LNCaP clone FGC (cell line): ENCODE results near the gene ST6GALNAC3.

ENCODE experiments used
- DNase-seq: peaks from one replicate; pipeline ENCODE4 v3.0.0-alpha.2; 2011; ENCODE audit warnings: low read depth
- H3K4me3 ChIP-seq: 2 replicates; pipeline ENCODE4 v1.5.1; 2011; ENCODE audit warnings: mild to moderate bottlenecking, low read depth, low read length, control low read depth
- CTCF ChIP-seq: IDR thresholded peaks from 2 replicates; pipeline ENCODE4 v1.5.1; 2012; ENCODE audit warnings: mild to moderate bottlenecking; ENCODE audit not compliant: control insufficient read depth, insufficient read depth; ENCODE audit errors: extremely low read depth

ST6GALNAC3 gene

DNA sequence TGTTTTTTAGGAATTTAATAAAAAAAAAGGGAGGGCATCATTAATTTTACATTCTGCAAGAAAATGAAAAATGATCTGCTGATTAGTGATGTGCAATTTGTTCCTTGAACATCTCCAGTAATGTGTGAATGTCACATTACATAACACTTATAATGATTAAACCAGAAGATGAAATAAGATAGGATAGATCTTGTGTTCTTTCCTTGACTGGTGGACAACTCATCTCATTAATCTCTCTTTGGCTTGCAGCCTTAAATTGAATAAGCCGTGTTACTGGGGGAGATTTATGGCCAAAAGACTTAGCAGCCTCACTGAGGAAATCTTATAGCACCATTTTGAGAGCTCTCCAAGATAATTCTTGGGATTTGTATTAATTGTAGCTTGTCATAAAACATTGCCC is 217.2 kb downstream of the ST6GALNAC3 start:
- no peak for DNase-seq
- no peak for TF ChIP-seq CTCF
- no peak overlapping the region for H3K4me3 ChIP-seq

DNA sequence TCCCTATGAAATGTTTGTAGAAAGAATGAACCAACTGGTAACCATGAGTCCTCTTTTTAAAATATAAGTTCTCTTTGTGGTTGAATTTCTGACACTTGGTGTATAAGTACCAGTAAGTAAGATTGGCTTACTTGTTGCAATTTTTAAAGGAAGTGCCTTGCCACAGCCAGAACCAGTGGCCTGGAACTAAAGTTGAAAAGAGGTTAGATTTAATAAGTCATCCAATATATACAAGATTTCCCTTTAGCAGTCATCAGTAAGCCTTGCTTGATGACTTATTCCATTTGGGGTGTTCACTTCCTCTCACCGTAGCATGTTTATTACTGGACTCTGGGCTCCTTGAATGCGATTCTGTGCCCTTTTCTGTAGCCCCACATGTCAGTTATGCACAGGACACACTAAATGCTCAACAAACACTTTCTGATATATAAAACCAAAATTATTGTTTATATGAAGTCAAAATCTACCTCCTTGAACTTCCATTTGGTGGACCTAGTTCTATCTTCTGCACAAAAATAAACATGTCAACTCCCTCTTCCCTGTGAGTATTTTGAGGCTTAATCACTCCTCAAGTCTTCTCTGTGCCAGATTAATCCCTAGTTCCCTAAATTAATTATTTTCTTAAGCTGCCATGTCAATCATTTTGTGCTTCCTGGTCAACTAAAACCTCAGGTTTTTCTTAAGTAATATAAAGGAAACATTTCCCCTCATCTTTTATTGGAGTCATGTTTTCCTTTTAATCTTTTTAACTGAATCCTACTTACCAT is 218.1 kb downstream of the ST6GALNAC3 start:
- TF ChIP-seq CTCF, result no peak
- H3K4me3 ChIP-seq, result no peak overlapping the region
- no peak for DNase-seq

DNA sequence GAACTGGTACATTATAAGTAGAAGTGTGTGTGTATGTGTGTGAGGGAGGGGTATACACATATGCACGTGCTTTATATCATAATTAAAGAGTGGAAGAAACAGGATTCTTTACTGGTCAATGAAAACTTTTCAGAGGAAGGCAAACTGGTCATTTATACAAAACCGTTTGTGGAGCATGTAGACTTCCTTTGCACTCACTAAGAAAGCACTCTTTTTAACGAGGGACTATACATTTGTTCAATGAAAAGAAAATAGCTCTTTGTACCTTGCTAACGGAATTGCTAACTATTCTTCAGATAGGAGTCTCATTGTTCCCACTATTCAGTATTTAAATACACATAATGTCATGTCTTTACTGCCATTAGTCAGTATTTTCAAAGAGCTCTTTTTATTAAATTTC is 219.3 kb downstream of the ST6GALNAC3 start:
- no peak for DNase-seq

DNA sequence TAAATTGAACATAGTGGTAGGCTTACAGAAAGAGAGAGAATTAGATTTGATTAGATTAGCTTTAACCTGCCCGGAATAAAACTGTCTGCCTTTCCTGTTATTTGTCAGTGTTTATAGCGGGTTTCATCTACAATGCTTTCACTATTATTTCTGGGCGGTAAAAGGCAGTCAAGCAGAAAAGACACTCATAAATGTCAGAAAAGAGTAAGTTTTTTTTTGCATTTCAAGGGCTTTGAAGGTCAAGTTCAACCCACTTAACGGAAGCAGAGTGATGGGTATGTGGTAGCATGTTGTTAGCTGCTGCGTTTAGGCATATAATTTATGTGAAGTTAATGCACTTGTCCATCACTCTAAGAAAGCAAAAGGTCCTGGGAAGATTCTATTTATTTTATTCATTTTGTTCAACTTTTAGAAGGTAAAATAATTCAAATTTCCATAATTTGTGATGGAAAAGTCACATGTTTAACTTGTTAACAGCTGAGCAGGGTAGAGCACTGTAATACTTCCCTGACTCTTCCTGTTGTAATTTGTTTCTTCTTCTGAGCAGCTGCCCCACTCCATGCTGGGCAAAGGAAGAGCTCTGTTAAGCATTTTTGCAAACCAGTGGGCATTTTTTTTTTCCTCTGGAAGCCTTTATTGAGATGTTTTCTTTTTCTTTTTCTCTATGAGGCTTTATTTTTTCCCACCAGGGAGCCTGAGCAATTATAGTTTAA is 220.1 kb downstream of the ST6GALNAC3 start:
- no peak for DNase-seq
- no peak overlapping the region for H3K4me3 ChIP-seq
- no peak for TF ChIP-seq CTCF

More for the DNA sequence above, 219.3 kb downstream of the ST6GALNAC3 start:
- no peak overlapping the region for H3K4me3 ChIP-seq
- no peak for TF ChIP-seq CTCF

DNA sequence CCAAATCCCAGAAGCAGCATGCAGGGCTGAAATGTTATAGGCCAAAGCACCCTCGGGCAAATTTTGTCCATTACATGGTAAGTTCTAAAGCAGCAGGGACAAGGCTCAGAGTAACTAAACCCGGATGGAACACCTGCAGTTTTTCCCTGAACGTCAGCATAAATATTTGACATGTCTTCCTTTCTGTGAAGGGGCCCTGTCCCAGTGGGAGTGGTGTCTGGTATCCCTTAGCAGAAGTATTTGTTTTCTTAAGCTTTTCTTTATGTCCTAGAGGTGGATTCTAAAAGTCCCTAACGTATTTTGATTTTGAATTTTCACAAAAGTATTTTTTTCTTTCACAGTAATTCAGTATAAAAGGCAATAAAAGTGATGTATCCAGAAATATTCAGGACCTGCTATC is 223.9 kb downstream of the ST6GALNAC3 start:
- no peak overlapping the region for H3K4me3 ChIP-seq
- no peak for DNase-seq
- TF ChIP-seq CTCF, result no peak

- TF ChIP-seq CTCF, result no peak
- DNase-seq, result no peak
- H3K4me3 ChIP-seq, result no peak overlapping the region
These were observed 224.5 kb downstream of the ST6GALNAC3 start for GRCh38 chr1:76299036-76299435.
